ENCODE results near the gene CLSTN3. TPM values are rescaled to one million over a fixed set of nuclear protein-coding genes. Genes with fewer than 3 reads are reported as not detected.

Gene CLSTN3
- polyA plus RNA-seq (2012; ENCODE audit: insufficient read length, low read depth) = 1.6 TPM

DNA sequence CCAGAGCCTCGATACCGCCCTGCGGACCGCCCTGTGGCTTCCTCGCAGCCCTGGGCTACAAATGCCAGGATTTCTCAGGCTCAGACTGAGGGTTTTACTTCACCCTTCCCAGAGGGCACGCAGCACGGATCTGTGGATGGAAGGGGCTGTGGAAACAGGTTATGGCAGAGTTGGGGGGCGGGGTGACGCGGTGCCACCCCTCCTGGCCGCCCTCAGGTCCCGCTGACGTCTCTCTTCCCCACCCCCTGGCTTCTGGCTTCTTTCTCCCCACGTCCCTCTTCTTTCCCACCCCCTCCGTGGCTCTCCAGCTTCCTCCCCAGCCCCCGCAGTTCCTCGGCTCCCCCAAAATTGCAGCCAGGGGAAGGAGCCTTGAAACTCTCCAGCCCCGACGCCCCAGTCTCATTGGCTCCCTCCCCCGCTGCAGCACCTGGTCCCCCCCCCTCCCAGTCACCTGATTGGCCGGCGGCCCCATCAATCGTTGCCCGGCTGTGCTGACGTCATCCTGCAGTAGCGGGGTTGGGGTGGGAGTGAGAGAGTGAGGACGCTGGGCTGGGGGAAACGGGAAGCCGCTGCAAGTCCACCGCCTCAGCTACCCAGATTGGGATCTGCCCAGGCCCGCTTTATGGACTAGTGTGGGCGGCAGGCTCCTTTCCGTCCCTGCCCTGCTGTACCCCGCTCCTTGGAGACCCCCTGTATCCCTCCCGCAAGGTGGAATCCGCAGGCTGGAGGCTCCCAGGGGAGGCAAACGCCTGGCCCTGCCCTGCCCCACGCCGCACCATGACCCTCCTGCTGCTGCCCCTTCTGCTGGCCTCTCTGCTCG, at the start of gene CLSTN3:
TSS of gene CLSTN3 (plus strand) at position 500 of the 820 bp plus-strand sequence. CDS start at position 778, 278 bp downstream.
- TF ChIP-seq FOXP2 (optimal IDR thresholded peaks at IDR 0.05; ENCODE audit: borderline replicate concordance, extremely low read depth, extremely low read length, insufficient read depth) = no peak
- TF ChIP-seq TAF1 (IDR thresholded peaks at IDR 0.05; ENCODE audit: borderline replicate concordance, insufficient read depth, low read length) = no peak

DNA sequence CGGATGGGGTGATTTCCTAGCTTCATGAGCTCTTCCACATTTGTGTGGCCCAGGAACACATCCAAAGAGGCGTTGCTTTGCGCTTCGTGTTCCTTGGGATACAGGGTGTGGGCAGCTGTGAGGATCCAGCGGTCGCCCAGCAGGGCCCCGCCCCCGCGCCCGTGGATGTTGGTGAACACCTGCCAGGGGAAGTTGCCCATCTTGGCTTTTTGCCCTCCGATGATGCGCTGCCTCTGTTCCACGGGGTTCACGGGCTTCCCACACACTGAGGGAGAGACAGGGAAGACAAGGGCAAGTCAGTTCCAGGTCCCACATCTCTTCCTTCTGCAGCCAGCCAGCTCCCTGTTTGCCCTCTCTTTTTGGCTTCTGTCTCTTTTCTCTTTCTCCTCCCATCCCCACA, 49.1 kb upstream of the CLSTN3 start:
- no peak for TF ChIP-seq FOXP2 (optimal IDR thresholded peaks at IDR 0.05; ENCODE audit: borderline replicate concordance, extremely low read depth, extremely low read length, insufficient read depth)
- TF ChIP-seq TAF1 (IDR thresholded peaks at IDR 0.05; ENCODE audit: borderline replicate concordance, insufficient read depth, low read length) = no peak
- no peak for TF ChIP-seq SIN3A (IDR thresholded peaks at IDR 0.05; ENCODE audit: borderline replicate concordance, insufficient read depth, low read length)
- TF ChIP-seq, protein P1, sequence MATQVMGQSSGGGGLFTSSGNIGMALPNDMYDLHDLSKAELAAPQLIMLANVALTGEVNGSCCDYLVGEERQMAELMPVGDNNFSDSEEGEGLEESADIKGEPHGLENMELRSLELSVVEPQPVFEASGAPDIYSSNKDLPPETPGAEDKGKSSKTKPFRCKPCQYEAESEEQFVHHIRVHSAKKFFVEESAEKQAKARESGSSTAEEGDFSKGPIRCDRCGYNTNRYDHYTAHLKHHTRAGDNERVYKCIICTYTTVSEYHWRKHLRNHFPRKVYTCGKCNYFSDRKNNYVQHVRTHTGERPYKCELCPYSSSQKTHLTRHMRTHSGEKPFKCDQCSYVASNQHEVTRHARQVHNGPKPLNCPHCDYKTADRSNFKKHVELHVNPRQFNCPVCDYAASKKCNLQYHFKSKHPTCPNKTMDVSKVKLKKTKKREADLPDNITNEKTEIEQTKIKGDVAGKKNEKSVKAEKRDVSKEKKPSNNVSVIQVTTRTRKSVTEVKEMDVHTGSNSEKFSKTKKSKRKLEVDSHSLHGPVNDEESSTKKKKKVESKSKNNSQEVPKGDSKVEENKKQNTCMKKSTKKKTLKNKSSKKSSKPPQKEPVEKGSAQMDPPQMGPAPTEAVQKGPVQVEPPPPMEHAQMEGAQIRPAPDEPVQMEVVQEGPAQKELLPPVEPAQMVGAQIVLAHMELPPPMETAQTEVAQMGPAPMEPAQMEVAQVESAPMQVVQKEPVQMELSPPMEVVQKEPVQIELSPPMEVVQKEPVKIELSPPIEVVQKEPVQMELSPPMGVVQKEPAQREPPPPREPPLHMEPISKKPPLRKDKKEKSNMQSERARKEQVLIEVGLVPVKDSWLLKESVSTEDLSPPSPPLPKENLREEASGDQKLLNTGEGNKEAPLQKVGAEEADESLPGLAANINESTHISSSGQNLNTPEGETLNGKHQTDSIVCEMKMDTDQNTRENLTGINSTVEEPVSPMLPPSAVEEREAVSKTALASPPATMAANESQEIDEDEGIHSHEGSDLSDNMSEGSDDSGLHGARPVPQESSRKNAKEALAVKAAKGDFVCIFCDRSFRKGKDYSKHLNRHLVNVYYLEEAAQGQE (IDR thresholded peaks at IDR 0.05; ENCODE audit: insufficient read depth in 1 of 2, low read depth in 2 of 2, low read length in 2 of 2) = no peak
- no peak for TF ChIP-seq POLR2AphosphoS5 (IDR thresholded peaks at IDR 0.05; ENCODE audit: low read depth, low read length)

DNA sequence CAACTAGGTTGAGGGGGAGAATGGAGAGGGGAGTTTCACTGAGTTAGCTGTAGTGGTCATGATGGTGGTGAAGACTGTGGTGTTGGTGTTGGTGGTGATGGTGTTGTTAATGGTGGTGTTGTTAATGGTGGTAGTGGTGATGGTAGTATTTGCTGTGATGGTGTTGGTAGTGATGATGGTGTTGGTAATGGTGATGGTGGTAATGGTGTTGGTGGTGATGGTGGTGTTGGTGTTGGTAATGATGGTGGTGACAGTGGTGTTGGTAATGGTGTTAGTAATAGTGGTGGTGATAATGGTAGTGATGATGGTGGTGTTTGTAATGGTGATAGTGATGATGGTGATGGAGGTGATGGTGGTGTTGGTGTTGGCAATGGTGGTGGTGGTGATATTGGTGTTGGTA, 47.0 kb upstream of the CLSTN3 start:
- TF ChIP-seq SIN3A (IDR thresholded peaks at IDR 0.05; ENCODE audit: borderline replicate concordance, insufficient read depth, low read length) (no peak), POLR2AphosphoS5 (IDR thresholded peaks at IDR 0.05; ENCODE audit: low read depth, low read length) (no peak), FOXP2 (optimal IDR thresholded peaks at IDR 0.05; ENCODE audit: borderline replicate concordance, extremely low read depth, extremely low read length, insufficient read depth) (no peak)

DNA sequence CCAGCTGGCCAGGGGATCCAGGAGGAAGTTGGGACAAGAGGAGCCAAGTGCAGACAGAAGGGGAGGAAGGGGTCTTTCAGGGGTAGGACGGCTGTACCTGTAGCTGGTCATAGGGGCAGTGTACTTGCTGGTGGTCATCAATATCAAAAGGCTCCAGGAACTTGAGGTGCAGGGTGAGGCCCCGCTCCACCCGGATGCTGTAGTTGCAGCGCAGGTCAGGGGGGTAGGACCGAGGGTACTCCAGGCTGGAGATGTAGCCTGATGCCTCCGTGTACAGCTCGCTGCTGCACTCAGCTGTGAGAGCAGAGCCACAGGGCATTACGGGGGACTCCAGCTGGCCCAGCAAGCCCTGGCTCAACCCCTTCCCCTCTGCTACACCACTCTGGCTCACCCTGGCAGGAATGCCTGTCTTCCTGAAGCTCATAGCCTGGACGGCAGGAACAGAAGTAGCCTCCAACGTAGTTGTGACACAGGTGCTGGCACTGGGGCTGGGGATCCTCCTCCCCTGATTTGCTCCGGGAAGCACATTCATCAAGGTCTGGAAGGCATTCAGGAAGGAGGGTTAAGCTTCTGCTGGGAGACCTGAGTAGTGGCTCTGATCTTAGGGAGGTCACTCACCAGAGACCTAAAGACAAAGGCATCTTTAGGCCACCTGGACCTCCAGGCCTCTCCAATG, 40.8 kb upstream of the CLSTN3 start:
- no peak for TF ChIP-seq SIN3A (IDR thresholded peaks at IDR 0.05; ENCODE audit: borderline replicate concordance, insufficient read depth, low read length)
- no peak for TF ChIP-seq POLR2AphosphoS5 (IDR thresholded peaks at IDR 0.05; ENCODE audit: low read depth, low read length)
- no peak for TF ChIP-seq TAF1 (IDR thresholded peaks at IDR 0.05; ENCODE audit: borderline replicate concordance, insufficient read depth, low read length)
- TF ChIP-seq FOXP2 (optimal IDR thresholded peaks at IDR 0.05; ENCODE audit: borderline replicate concordance, extremely low read depth, extremely low read length, insufficient read depth) = no peak
- TF ChIP-seq, protein P1 (IDR thresholded peaks at IDR 0.05; ENCODE audit: insufficient read depth in 1 of 2, low read depth in 2 of 2, low read length in 2 of 2) = no peak

DNA sequence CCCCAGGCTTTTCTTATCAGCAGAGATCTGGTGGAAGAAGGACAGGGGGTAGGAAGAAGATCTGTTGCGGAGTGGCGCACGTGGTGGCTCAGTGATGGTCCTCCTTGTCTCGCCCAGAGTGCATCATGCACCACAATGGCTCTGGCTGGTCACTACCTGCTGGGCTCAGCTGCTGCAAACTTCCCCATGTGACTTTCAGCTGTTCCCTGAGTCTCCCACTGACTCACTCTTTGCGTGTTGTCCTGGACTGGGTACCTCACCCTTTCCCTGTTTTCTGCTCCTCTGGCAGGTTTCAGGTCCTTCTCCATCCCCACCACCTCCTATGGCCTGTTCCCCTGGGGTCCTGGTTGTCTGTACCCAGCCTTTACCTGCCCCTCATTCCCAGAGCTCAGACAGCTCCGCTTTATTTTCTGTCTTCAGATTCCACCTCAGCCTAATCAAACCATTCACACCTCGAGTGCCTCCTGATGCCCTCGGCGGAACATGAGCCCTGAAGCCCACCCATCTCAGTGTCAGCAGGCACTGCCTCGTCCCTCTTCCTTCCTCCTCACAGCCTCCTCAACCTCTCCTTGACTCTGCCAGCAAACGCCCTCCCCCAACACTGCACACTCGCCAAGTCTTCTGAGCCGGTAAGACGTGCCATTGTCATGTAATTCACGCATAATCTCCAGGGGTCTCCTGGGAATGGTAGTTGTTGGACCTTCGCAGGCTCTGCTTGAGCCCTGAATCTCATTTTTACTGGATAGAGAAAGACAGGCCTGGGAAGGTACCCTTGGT, 39.8 kb upstream of the CLSTN3 start:
- TF ChIP-seq, protein P1 (IDR thresholded peaks at IDR 0.05; ENCODE audit: insufficient read depth in 1 of 2, low read depth in 2 of 2, low read length in 2 of 2) = no peak

Data from PFSK-1 (cell line).